ENCODE results near the gene ANXA5.
"Not testable (repeated sequence)": the region's sequence is repeated elsewhere in the genome, so short reads cannot be mapped to it uniquely, and the experiment has no call there.

ANXA5 gene

GRCh38 chr4:121665371-121665770 is 31.4 kb downstream of the ANXA5 start:
- Histone ChIP-seq H3K36me3 (ENCODE audit: insufficient read depth, low read length) (peaks cover 20% of the 10 kb centered on the region), H3K4me1 (ENCODE audit: insufficient read depth, low read length) (no peaks in the 10 kb centered on the region), H3K27me3 (ENCODE audit: insufficient read depth, low read length) (no peaks in the 10 kb centered on the region), H3K9me3 (ENCODE audit: low read length) (no peaks in the 10 kb centered on the region), H3K4me3 (ENCODE audit: low read length) (no peak overlapping the region), H2AFZ (ENCODE audit: low read depth, low read length) (no peak overlapping the region)

- H3K9me3 ChIP-seq (ENCODE audit: low read length) = no peaks in the 10 kb centered on the region
- no peak overlapping the region for H3K4me3 ChIP-seq (ENCODE audit: low read length)
- H3K4me1 ChIP-seq (ENCODE audit: insufficient read depth, low read length) = no peaks in the 10 kb centered on the region
- H2AFZ ChIP-seq (ENCODE audit: low read depth, low read length) = no peak overlapping the region
- H3K36me3 ChIP-seq (ENCODE audit: insufficient read depth, low read length) = no peaks in the 10 kb centered on the region
- H3K27me3 ChIP-seq (ENCODE audit: insufficient read depth, low read length) = no peaks in the 10 kb centered on the region
Measured at GRCh38 chr4:121662225-121662624, 34.6 kb downstream of the ANXA5 start.

- H3K4me1 ChIP-seq (ENCODE audit: insufficient read depth, low read length); H3K36me3 ChIP-seq (ENCODE audit: insufficient read depth, low read length); H3K9me3 ChIP-seq (ENCODE audit: low read length); H2AFZ ChIP-seq (ENCODE audit: low read depth, low read length); H3K27me3 ChIP-seq (ENCODE audit: insufficient read depth, low read length); H3K4me3 ChIP-seq (ENCODE audit: low read length): not testable (repeated sequence)
Measured at GRCh38 chr4:121660175-121660933, 36.4 kb downstream of the ANXA5 start.

GRCh38 chr4:121658125-121658524 is 38.7 kb downstream of the ANXA5 start:
- no peak overlapping the region for H3K4me3 ChIP-seq (ENCODE audit: low read length)
- no peaks in the 10 kb centered on the region for H3K9me3 ChIP-seq (ENCODE audit: low read length)
- H3K27me3 ChIP-seq (ENCODE audit: insufficient read depth, low read length) = no peaks in the 10 kb centered on the region
- H3K4me1 ChIP-seq (ENCODE audit: insufficient read depth, low read length) = peaks cover 5% of the 10 kb centered on the region
- no peaks in the 10 kb centered on the region for H3K36me3 ChIP-seq (ENCODE audit: insufficient read depth, low read length)
- H2AFZ ChIP-seq (ENCODE audit: low read depth, low read length) = no peak overlapping the region

GRCh38 chr4:121656269-121656641 is 40.5 kb downstream of the ANXA5 start:
- Histone ChIP-seq H3K9me3 (ENCODE audit: low read length) (no peaks in the 10 kb centered on the region), H3K27me3 (ENCODE audit: insufficient read depth, low read length) (no peaks in the 10 kb centered on the region), H2AFZ (ENCODE audit: low read depth, low read length) (no peak overlapping the region), H3K4me1 (ENCODE audit: insufficient read depth, low read length) (peaks cover 5% of the 10 kb centered on the region), H3K36me3 (ENCODE audit: insufficient read depth, low read length) (no peaks in the 10 kb centered on the region), H3K4me3 (ENCODE audit: low read length) (no peak overlapping the region)

- H3K4me3 ChIP-seq (ENCODE audit: low read length) = no peak overlapping the region
- peaks cover 5% of the 10 kb centered on the region for H3K4me1 ChIP-seq (ENCODE audit: insufficient read depth, low read length)
- no peaks in the 10 kb centered on the region for H3K9me3 ChIP-seq (ENCODE audit: low read length)
- H3K36me3 ChIP-seq (ENCODE audit: insufficient read depth, low read length) = no peaks in the 10 kb centered on the region
- H2AFZ ChIP-seq (ENCODE audit: low read depth, low read length) = no peak overlapping the region
- H3K27me3 ChIP-seq (ENCODE audit: insufficient read depth, low read length) = no peaks in the 10 kb centered on the region
Measured at GRCh38 chr4:121655320-121656268, 41.2 kb downstream of the ANXA5 start.

GRCh38 chr4:121654738-121655137 is 42.0 kb downstream of the ANXA5 start:
- Histone ChIP-seq H3K9me3 (ENCODE audit: low read length) (no peaks in the 10 kb centered on the region), H3K36me3 (ENCODE audit: insufficient read depth, low read length) (no peaks in the 10 kb centered on the region), H2AFZ (ENCODE audit: low read depth, low read length) (no peak overlapping the region), H3K4me1 (ENCODE audit: insufficient read depth, low read length) (peaks cover 5% of the 10 kb centered on the region), H3K4me3 (ENCODE audit: low read length) (no peak overlapping the region), H3K27me3 (ENCODE audit: insufficient read depth, low read length) (no peaks in the 10 kb centered on the region)

GRCh38 chr4:121653986-121654385 is 42.8 kb downstream of the ANXA5 start:
- Histone ChIP-seq H3K36me3 (ENCODE audit: insufficient read depth, low read length) (no peaks in the 10 kb centered on the region), H3K4me1 (ENCODE audit: insufficient read depth, low read length) (peaks cover 5% of the 10 kb centered on the region), H3K4me3 (ENCODE audit: low read length) (no peak overlapping the region), H2AFZ (ENCODE audit: low read depth, low read length) (no peak overlapping the region), H3K27me3 (ENCODE audit: insufficient read depth, low read length) (no peaks in the 10 kb centered on the region), H3K9me3 (ENCODE audit: low read length) (no peaks in the 10 kb centered on the region)

GRCh38 chr4:121653214-121653613 is 43.6 kb downstream of the ANXA5 start:
- Histone ChIP-seq H3K9me3 (ENCODE audit: low read length) (no peaks in the 10 kb centered on the region), H3K4me3 (ENCODE audit: low read length) (no peak overlapping the region), H3K36me3 (ENCODE audit: insufficient read depth, low read length) (no peaks in the 10 kb centered on the region), H2AFZ (ENCODE audit: low read depth, low read length) (no peak overlapping the region), H3K4me1 (ENCODE audit: insufficient read depth, low read length) (peaks cover 5% of the 10 kb centered on the region), H3K27me3 (ENCODE audit: insufficient read depth, low read length) (no peaks in the 10 kb centered on the region)

GRCh38 chr4:121651597-121651996 is 45.2 kb downstream of the ANXA5 start:
- H2AFZ ChIP-seq (ENCODE audit: low read depth, low read length) = no peak overlapping the region
- H3K4me3 ChIP-seq (ENCODE audit: low read length) = no peak overlapping the region
- H3K9me3 ChIP-seq (ENCODE audit: low read length) = no peaks in the 10 kb centered on the region
- H3K4me1 ChIP-seq (ENCODE audit: insufficient read depth, low read length) = peaks cover 5% of the 10 kb centered on the region
- no peaks in the 10 kb centered on the region for H3K36me3 ChIP-seq (ENCODE audit: insufficient read depth, low read length)
- no peaks in the 10 kb centered on the region for H3K27me3 ChIP-seq (ENCODE audit: insufficient read depth, low read length)

- Histone ChIP-seq H3K4me1 (ENCODE audit: insufficient read depth, low read length) (peaks cover 3% of the 10 kb centered on the region), H2AFZ (ENCODE audit: low read depth, low read length) (no peak overlapping the region), H3K4me3 (ENCODE audit: low read length) (no peak overlapping the region), H3K27me3 (ENCODE audit: insufficient read depth, low read length) (no peaks in the 10 kb centered on the region), H3K36me3 (ENCODE audit: insufficient read depth, low read length) (no peaks in the 10 kb centered on the region), H3K9me3 (ENCODE audit: low read length) (no peaks in the 10 kb centered on the region)
Measured at GRCh38 chr4:121650741-121651140, 46.0 kb downstream of the ANXA5 start.

- H3K4me1 ChIP-seq (ENCODE audit: insufficient read depth, low read length) = no peaks in the 10 kb centered on the region
- no peaks in the 10 kb centered on the region for H3K27me3 ChIP-seq (ENCODE audit: insufficient read depth, low read length)
- no peak overlapping the region for H3K4me3 ChIP-seq (ENCODE audit: low read length)
- no peaks in the 10 kb centered on the region for H3K9me3 ChIP-seq (ENCODE audit: low read length)
- no peaks in the 10 kb centered on the region for H3K36me3 ChIP-seq (ENCODE audit: insufficient read depth, low read length)
- H2AFZ ChIP-seq (ENCODE audit: low read depth, low read length) = no peak overlapping the region
Measured at GRCh38 chr4:121648516-121648915, 48.3 kb downstream of the ANXA5 start.

GRCh38 chr4:121642876-121643585 is 53.7 kb downstream of the ANXA5 start:
- no peaks in the 10 kb centered on the region for H3K9me3 ChIP-seq (ENCODE audit: low read length)
- H2AFZ ChIP-seq (ENCODE audit: low read depth, low read length) = no peak overlapping the region
- H3K4me1 ChIP-seq (ENCODE audit: insufficient read depth, low read length) = no peaks in the 10 kb centered on the region
- H3K4me3 ChIP-seq (ENCODE audit: low read length) = no peak overlapping the region
- no peaks in the 10 kb centered on the region for H3K36me3 ChIP-seq (ENCODE audit: insufficient read depth, low read length)
- no peaks in the 10 kb centered on the region for H3K27me3 ChIP-seq (ENCODE audit: insufficient read depth, low read length)
